ENCODE data around the gene MYO1G. TPM values are rescaled to one million over a fixed set of nuclear protein-coding genes. Genes with fewer than 3 reads are reported as not detected.

MYO1G gene
- total RNA-seq, 1 experiment from 2014 or later, result 0.36 TPM

DNA sequence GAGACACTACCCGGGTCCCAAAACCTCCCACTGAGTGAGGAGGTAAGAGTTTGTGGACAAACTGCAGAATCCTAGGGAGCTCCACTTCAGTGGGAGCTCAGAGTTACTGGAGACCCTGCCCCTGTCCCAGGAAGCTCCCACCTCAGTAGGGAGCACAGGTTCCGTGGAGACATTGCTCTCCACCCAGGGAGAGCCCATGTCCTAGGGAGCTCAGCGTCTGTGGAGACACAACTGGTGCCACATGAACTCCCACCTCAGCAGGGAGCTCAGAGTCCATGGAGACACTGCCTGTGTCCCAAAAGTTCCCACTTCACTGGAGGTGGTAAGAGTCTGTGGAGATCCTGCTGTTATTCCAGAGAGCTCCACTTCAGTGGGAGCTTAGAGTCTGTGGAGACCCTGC is 6.3 kb downstream of the MYO1G start:
- Mint-ChIP-seq H3K4me1 (ENCODE audit: low read depth, unreplicated experiment) (no peaks in the 10 kb centered on the region), H3K27ac (ENCODE audit: unreplicated experiment) (no peak overlapping the region), H3K27me3 (ENCODE audit: insufficient read depth, unreplicated experiment) (no peaks in the 10 kb centered on the region), H3K4me3 (ENCODE audit: unreplicated experiment) (no peak overlapping the region), H3K9me3 (ENCODE audit: unreplicated experiment) (no peaks in the 10 kb centered on the region), H3K36me3 (ENCODE audit: insufficient read depth, unreplicated experiment) (no peaks in the 10 kb centered on the region)
- POLR2A ChIA-PET, result interaction anchor here (1.3 to 2.8 kb wide), 3 partner anchors 9 to 87 kb away, joined by 3 to 14 read pairs (median 7); partner anchors contain the start of gene PURB
- TF ChIP-seq, protein P1, sequence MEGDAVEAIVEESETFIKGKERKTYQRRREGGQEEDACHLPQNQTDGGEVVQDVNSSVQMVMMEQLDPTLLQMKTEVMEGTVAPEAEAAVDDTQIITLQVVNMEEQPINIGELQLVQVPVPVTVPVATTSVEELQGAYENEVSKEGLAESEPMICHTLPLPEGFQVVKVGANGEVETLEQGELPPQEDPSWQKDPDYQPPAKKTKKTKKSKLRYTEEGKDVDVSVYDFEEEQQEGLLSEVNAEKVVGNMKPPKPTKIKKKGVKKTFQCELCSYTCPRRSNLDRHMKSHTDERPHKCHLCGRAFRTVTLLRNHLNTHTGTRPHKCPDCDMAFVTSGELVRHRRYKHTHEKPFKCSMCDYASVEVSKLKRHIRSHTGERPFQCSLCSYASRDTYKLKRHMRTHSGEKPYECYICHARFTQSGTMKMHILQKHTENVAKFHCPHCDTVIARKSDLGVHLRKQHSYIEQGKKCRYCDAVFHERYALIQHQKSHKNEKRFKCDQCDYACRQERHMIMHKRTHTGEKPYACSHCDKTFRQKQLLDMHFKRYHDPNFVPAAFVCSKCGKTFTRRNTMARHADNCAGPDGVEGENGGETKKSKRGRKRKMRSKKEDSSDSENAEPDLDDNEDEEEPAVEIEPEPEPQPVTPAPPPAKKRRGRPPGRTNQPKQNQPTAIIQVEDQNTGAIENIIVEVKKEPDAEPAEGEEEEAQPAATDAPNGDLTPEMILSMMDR (IDR thresholded peaks at IDR 0.05; ENCODE audit: insufficient read depth in 1 of 2, low read depth in 1 of 2, low read length in 1 of 2, severe bottlenecking in 1 of 2, unreplicated experiment in 1 of 2), result no peak
- H3K4me1 ChIP-seq, result peaks cover 9% of the 10 kb centered on the region; the same call in 1 of the 2 replicates
- no peaks in the 10 kb centered on the region for H3K27me3 ChIP-seq (replicated peaks; ENCODE audit: control insufficient read depth, insufficient read depth, low read length)
- no peak for DNase-seq
- H3K4me3 ChIP-seq (ENCODE audit: low read depth, low read length), result no peak overlapping the region
- H3K36me3 ChIP-seq (ENCODE audit: control insufficient read depth, insufficient read depth, low read length), result no peaks in the 10 kb centered on the region
- BruUV-seq (replicated peaks), result no TSS peak
- no peaks in the 10 kb centered on the region for H3K9me3 ChIP-seq
- CTCF ChIA-PET, result interaction anchor here (0.6 to 2.7 kb wide), 8 partner anchors 27 to 167 kb away, joined by 3 to 29 read pairs (median 4); partner anchors contain the start of gene CCM2
- intact Hi-C loops (cut with micrococcal nuclease; ENCODE audit: unreplicated experiment), result loop anchor here (2.0 kb wide), 1 partner anchor 164 kb away; no protein-coding TSS in a partner anchor

DNA sequence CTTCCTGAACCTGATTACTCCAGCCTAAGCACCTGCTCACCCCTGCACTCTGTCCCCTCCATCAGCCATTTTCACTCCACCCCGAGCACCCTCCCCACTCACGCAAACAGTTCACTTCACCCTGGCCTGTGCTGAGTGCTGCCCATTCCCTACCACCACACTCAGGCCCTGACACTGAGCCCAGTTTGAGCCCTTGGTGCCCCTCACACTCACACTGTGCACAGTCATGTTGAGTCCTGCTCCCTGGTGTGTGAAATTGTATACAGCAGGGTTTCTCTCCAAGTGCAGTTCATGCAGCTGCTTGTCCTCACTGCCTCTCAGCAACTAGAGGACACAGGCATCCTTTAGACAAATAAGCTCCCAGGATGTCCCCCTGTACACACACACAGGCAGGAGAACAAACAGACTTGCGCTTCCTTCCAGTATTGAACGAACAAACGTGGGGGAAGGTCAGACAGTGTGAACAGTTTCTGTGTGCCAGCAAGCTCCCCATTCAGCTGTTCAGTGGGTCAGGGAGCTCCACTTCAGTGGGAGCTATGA is 6.8 kb downstream of the MYO1G start:
- Mint-ChIP-seq H3K9me3 (ENCODE audit: unreplicated experiment) (no peaks in the 10 kb centered on the region), H3K36me3 (ENCODE audit: insufficient read depth, unreplicated experiment) (no peaks in the 10 kb centered on the region), H3K27me3 (ENCODE audit: insufficient read depth, unreplicated experiment) (no peaks in the 10 kb centered on the region), H3K27ac (ENCODE audit: unreplicated experiment) (no peak overlapping the region), H3K4me3 (ENCODE audit: unreplicated experiment) (no peak overlapping the region), H3K4me1 (ENCODE audit: low read depth, unreplicated experiment) (no peaks in the 10 kb centered on the region)
- BruUV-seq (replicated peaks), result no TSS peak
- H3K9me3 ChIP-seq, result no peaks in the 10 kb centered on the region
- no peaks in the 10 kb centered on the region for H3K36me3 ChIP-seq (ENCODE audit: control insufficient read depth, insufficient read depth, low read length)
- intact Hi-C loops (cut with micrococcal nuclease; ENCODE audit: unreplicated experiment), result loop anchor here (2.0 kb wide), 1 partner anchor 165 kb away; no protein-coding TSS in a partner anchor
- TF ChIP-seq, protein P1 (IDR thresholded peaks at IDR 0.05; ENCODE audit: insufficient read depth in 1 of 2, low read depth in 1 of 2, low read length in 1 of 2, severe bottlenecking in 1 of 2, unreplicated experiment in 1 of 2), result no peak
- peaks cover 9% of the 10 kb centered on the region; the same call in 1 of the 2 replicates for H3K4me1 ChIP-seq
- DNase-seq, result no peak
- ChIA-PET CTCF (interaction anchor here (0.6 to 2.7 kb wide), 5 partner anchors 28 to 166 kb away, joined by 3 to 29 read pairs (median 4); partner anchors contain the start of gene CCM2), POLR2A (interaction anchor here (1.3 to 2.8 kb wide), 3 partner anchors 10 to 86 kb away, joined by 3 to 14 read pairs (median 7); partner anchors contain the start of gene PURB)
- H3K4me3 ChIP-seq (ENCODE audit: low read depth, low read length), result no peak overlapping the region
- no peaks in the 10 kb centered on the region for H3K27me3 ChIP-seq (replicated peaks; ENCODE audit: control insufficient read depth, insufficient read depth, low read length)

DNA sequence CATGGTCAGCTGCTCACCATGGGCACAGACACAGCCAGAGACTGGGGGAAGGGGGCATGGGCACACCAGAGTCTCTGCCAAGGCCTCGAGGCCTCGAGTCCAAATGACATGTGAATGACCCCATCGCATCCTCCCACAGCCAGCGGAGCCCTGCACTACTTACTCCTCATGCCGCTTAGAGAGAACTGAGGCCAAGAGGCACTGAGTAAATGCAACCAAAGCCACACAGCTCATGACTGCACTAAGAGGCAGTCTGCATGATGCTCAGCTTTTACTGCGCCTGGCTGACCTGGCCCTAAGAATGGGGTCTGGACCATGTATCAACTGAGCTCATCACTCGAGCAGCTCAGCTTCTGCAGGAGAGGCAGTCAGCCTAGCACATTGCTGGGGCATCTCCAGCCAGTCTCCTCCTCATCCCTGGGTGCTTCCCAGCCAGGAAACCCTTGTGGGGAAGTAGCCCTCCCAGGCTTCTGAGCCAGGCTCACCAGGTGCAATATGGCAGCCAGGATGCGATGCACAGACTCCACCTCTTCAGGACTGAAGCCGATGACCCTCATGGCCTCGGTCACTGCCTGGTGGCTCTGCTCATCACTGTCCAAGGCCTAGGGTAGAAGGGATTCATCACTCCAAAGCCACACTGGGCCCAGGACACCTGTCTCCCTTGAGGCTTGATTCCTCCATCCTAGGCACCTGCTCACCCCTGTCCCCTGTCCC is 7.5 kb downstream of the MYO1G start:
- POLR2A ChIA-PET, result interaction anchor here (0.6 kb wide), 1 partner anchor 85 kb away, joined by 3 read pairs; no protein-coding TSS in a partner anchor
- Mint-ChIP-seq H3K4me1 (ENCODE audit: low read depth, unreplicated experiment) (no peaks in the 10 kb centered on the region), H3K27me3 (ENCODE audit: insufficient read depth, unreplicated experiment) (no peaks in the 10 kb centered on the region), H3K36me3 (ENCODE audit: insufficient read depth, unreplicated experiment) (no peaks in the 10 kb centered on the region), H3K4me3 (ENCODE audit: unreplicated experiment) (no peak overlapping the region), H3K9me3 (ENCODE audit: unreplicated experiment) (no peaks in the 10 kb centered on the region), H3K27ac (ENCODE audit: unreplicated experiment) (no peak overlapping the region)
- Histone ChIP-seq H3K4me1 (peaks cover 9% of the 10 kb centered on the region; the same call in 1 of the 2 replicates), H3K27me3 (replicated peaks; ENCODE audit: control insufficient read depth, insufficient read depth, low read length) (no peaks in the 10 kb centered on the region), H3K4me3 (ENCODE audit: low read depth, low read length) (no peak overlapping the region), H3K9me3 (no peaks in the 10 kb centered on the region), H3K36me3 (ENCODE audit: control insufficient read depth, insufficient read depth, low read length) (no peaks in the 10 kb centered on the region)
- CTCF ChIA-PET, result no interaction called here
- DNase-seq, result no peak
- intact Hi-C loops (cut with micrococcal nuclease; ENCODE audit: unreplicated experiment), result no loop called here
- TF ChIP-seq, protein P1 (IDR thresholded peaks at IDR 0.05; ENCODE audit: insufficient read depth in 1 of 2, low read depth in 1 of 2, low read length in 1 of 2, severe bottlenecking in 1 of 2, unreplicated experiment in 1 of 2), result no peak
- BruUV-seq (replicated peaks), result no TSS peak

All from Caco-2 (cell line).